Chondrocyte (in vitro differentiated cells): Measurements from ENCODE around the gene SUCLG2. TPM values are rescaled to one million over a fixed set of nuclear protein-coding genes. Genes with fewer than 3 reads are reported as not detected.

ENCODE experiments used
- DNase-seq: peaks from one replicate; pipeline ENCODE4 v3.0.0; 2021; ENCODE audit warnings: mixed read lengths, low spot score
- H3K27ac Mint-ChIP-seq: one replicate; pipeline ENCODE4 v1.8.0; 2021; ENCODE audit warnings: mild to moderate bottlenecking, moderate library complexity, mixed read lengths; ENCODE audit not compliant: unreplicated experiment
- H3K27me3 Mint-ChIP-seq: 2 replicates; pipeline ENCODE4 v1.8.0; 2021; ENCODE audit warnings: low read depth, mixed read lengths
- H3K36me3 Mint-ChIP-seq: 2 replicates; pipeline ENCODE4 v1.8.0; 2021; ENCODE audit warnings: low read depth, mixed read lengths
- H3K4me1 Mint-ChIP-seq: 2 replicates; pipeline ENCODE4 v1.8.0; 2021; ENCODE audit warnings: low read depth, mild to moderate bottlenecking, mixed read lengths
- H3K4me3 Mint-ChIP-seq: one replicate; pipeline ENCODE4 v1.8.0; 2021; ENCODE audit warnings: mild to moderate bottlenecking, moderate library complexity, mixed read lengths; ENCODE audit not compliant: unreplicated experiment
- H3K9me3 Mint-ChIP-seq: 2 replicates; pipeline ENCODE4 v1.8.0; 2021; ENCODE audit warnings: low read depth, mixed read lengths
- total RNA-seq: library from RNA; stranded (reverse); gene quantifications from 3 replicates; pipeline ENCODE4 v1.2.1, GENCODE V29; 2021
- TF ChIP-seq, protein P1 (sequence below): fragments of 200-600 bp; sonication (generic); IDR thresholded peaks from 2 replicates; pipeline ENCODE4 v1.5.0; 2021; ENCODE audit warnings: antibody characterized with exemption, mild to moderate bottlenecking, moderate library complexity

Gene SUCLG2
- total RNA-seq, 1 donor from 2014 or later: 24.3 TPM

- no peak for DNase-seq
- no peaks in the 10 kb centered on the region for H3K27me3 Mint-ChIP-seq
- H3K4me1 Mint-ChIP-seq: peaks cover 24% of the 10 kb centered on the region
- TF ChIP-seq, protein P1, sequence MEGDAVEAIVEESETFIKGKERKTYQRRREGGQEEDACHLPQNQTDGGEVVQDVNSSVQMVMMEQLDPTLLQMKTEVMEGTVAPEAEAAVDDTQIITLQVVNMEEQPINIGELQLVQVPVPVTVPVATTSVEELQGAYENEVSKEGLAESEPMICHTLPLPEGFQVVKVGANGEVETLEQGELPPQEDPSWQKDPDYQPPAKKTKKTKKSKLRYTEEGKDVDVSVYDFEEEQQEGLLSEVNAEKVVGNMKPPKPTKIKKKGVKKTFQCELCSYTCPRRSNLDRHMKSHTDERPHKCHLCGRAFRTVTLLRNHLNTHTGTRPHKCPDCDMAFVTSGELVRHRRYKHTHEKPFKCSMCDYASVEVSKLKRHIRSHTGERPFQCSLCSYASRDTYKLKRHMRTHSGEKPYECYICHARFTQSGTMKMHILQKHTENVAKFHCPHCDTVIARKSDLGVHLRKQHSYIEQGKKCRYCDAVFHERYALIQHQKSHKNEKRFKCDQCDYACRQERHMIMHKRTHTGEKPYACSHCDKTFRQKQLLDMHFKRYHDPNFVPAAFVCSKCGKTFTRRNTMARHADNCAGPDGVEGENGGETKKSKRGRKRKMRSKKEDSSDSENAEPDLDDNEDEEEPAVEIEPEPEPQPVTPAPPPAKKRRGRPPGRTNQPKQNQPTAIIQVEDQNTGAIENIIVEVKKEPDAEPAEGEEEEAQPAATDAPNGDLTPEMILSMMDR: no peak
- no peaks in the 10 kb centered on the region for H3K9me3 Mint-ChIP-seq
- peaks cover 7% of the 10 kb centered on the region for H3K36me3 Mint-ChIP-seq
- H3K27ac Mint-ChIP-seq: no peak overlapping the region
- no peak overlapping the region for H3K4me3 Mint-ChIP-seq
Observed at GRCh38 chr3:67601385-67601784, 53.0 kb downstream of the SUCLG2 start.

- peaks cover 16% of the 10 kb centered on the region for H3K4me1 Mint-ChIP-seq
- TF ChIP-seq, protein P1: no peak
Observed at GRCh38 chr3:67599821-67600220, 54.6 kb downstream of the SUCLG2 start.

DNA sequence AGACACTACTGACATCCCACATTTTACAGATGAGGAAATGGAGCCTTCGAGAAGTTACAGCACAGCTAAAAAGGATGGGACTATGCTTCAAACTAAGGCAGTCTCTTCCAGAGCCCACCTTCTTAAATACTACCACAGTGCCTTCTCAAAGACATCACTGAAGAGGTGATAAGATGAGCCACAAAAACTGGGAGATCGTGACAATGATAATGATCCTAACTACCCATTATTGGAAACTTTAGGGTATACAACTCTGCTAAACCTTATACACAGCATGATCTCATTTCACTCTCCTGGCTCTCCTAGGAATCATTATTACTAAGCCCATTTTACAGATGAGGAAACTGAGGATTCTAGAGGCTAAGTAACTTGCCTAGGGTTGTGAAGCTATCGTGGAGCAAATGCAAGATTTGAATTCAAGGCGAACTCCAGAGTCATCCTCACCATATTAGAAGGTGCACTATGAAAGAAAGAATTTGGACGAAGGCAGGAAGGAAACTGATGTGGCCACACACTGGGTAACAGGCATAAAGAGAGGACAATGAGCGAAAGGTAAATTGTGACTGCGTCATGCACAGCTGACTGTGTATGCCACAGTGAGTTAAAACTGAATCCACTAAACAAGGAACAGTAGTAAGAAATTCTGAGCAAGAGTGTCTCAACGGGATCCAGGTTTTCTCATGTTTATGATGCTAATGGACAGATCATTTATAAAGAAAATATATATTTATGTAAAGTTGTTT, 55.4 kb downstream of the SUCLG2 start:
- TF ChIP-seq, protein P1: no peak
- Mint-ChIP-seq H3K4me3 (no peak overlapping the region), H3K9me3 (no peaks in the 10 kb centered on the region), H3K27ac (no peak overlapping the region), H3K36me3 (peaks cover 5% of the 10 kb centered on the region), H3K27me3 (no peaks in the 10 kb centered on the region), H3K4me1 (peaks cover 16% of the 10 kb centered on the region)
- DNase-seq: no peak

More at GRCh38 chr3:67599821-67600220, 54.6 kb downstream of the SUCLG2 start:
- H3K27me3 Mint-ChIP-seq: no peaks in the 10 kb centered on the region
- DNase-seq: no peak
- H3K36me3 Mint-ChIP-seq: peaks cover 5% of the 10 kb centered on the region
- no peak overlapping the region for H3K27ac Mint-ChIP-seq
- no peak overlapping the region for H3K4me3 Mint-ChIP-seq
- H3K9me3 Mint-ChIP-seq: no peaks in the 10 kb centered on the region

- H3K4me3 Mint-ChIP-seq: no peak overlapping the region
- no peak overlapping the region for H3K27ac Mint-ChIP-seq
- no peaks in the 10 kb centered on the region for H3K9me3 Mint-ChIP-seq
- no peaks in the 10 kb centered on the region for H3K27me3 Mint-ChIP-seq
- DNase-seq: no peak
- TF ChIP-seq, protein P1: no peak
- peaks cover 9% of the 10 kb centered on the region for H3K36me3 Mint-ChIP-seq
- H3K4me1 Mint-ChIP-seq: peaks cover 3% of the 10 kb centered on the region
Observed at GRCh38 chr3:67595424-67595823, 59.0 kb downstream of the SUCLG2 start.

- Mint-ChIP-seq H3K27ac (no peak overlapping the region), H3K36me3 (peaks cover 5% of the 10 kb centered on the region), H3K27me3 (no peaks in the 10 kb centered on the region), H3K9me3 (no peaks in the 10 kb centered on the region), H3K4me1 (no peaks in the 10 kb centered on the region), H3K4me3 (no peak overlapping the region)
- TF ChIP-seq, protein P1: peak; percentile 14
- no peak for DNase-seq
Observed at GRCh38 chr3:67593761-67594234, 60.6 kb downstream of the SUCLG2 start.
